ENCODE measurements around the gene LCE3E.
"Not testable (repeated sequence)": the region's sequence is repeated elsewhere in the genome, so short reads cannot be mapped to it uniquely, and the experiment has no call there.

Gene LCE3E

GRCh38 chr1:152566681-152567080 is at the start of gene LCE3E:
TSS of gene LCE3E (minus strand) at chr1:152566780. CDS start at chr1:152566208, 572 bp downstream.
- DNase-seq: no peak

- no peak for DNase-seq
Observed at GRCh38 chr1:152613511-152613910, 46.9 kb upstream of the LCE3E start, which contains the start of gene LCE3B. TSS of gene LCE3B (plus strand) at chr1:152613811. CDS start at chr1:152613811, 0 bp downstream.

GRCh38 chr1:152599934-152600333 is 33.4 kb upstream of the LCE3E start, which contains the start of gene LCE3C:
TSS of gene LCE3C (plus strand) at chr1:152600234. CDS start at chr1:152600732, 498 bp downstream.
- DNase-seq: no peak

- no peak for DNase-seq
Observed at GRCh38 chr1:152596986-152597385, 30.4 kb upstream of the LCE3E start.

- DNase-seq: no peak
Observed at GRCh38 chr1:152585586-152585985, 19.0 kb upstream of the LCE3E start.

- DNase-seq: no peak
Observed at GRCh38 chr1:152582647-152583046, 16.1 kb upstream of the LCE3E start.

GRCh38 chr1:152580433-152580832 is 13.9 kb upstream of the LCE3E start, which contains the start of gene LCE3D:
TSS of gene LCE3D (minus strand) at chr1:152580516. CDS start at chr1:152579936, 580 bp downstream.
- DNase-seq: no peak

GRCh38 chr1:152579526-152579925 is 12.9 kb upstream of the LCE3E start:
- DNase-seq: not testable (repeated sequence)

GRCh38 chr1:152577168-152577567 is 10.6 kb upstream of the LCE3E start:
- DNase-seq: no peak

GRCh38 chr1:152565535-152566215 is 905 bp downstream of the LCE3E start:
- DNase-seq: no peak

- no peak for DNase-seq
Observed at GRCh38 chr1:152565115-152565514, 1.5 kb downstream of the LCE3E start.

GRCh38 chr1:152548358-152548757 is 18.2 kb downstream of the LCE3E start:
- DNase-seq: not testable (repeated sequence)

- no peak for DNase-seq
Observed at GRCh38 chr1:152546704-152547103, 19.9 kb downstream of the LCE3E start.

- no peak for DNase-seq
Observed at GRCh38 chr1:152543820-152544219, 22.8 kb downstream of the LCE3E start.

GRCh38 chr1:152539901-152540300 is 26.7 kb downstream of the LCE3E start:
- DNase-seq: no peak

- no peak for DNase-seq
Observed at GRCh38 chr1:152537496-152537895, 29.1 kb downstream of the LCE3E start.

- no peak for DNase-seq
Observed at GRCh38 chr1:152535774-152536173, 30.8 kb downstream of the LCE3E start.

- DNase-seq: no peak
Observed at GRCh38 chr1:152533327-152533938, 33.1 kb downstream of the LCE3E start.

- DNase-seq: no peak
Observed at GRCh38 chr1:152525080-152525641, 41.4 kb downstream of the LCE3E start.

- DNase-seq: no peak
Observed at GRCh38 chr1:152520561-152521090, 46.0 kb downstream of the LCE3E start.

GRCh38 chr1:152519851-152520250 is 46.7 kb downstream of the LCE3E start:
- no peak for DNase-seq

GRCh38 chr1:152517237-152517811 is 49.3 kb downstream of the LCE3E start:
- no peak for DNase-seq

- no peak for DNase-seq
Observed at GRCh38 chr1:152516082-152516481, 50.5 kb downstream of the LCE3E start.
